NOMO-1 (cell line): ENCODE results near the gene PHLDB1.
"Not testable (repeated sequence)": the region's sequence is repeated elsewhere in the genome, so short reads cannot be mapped to it uniquely, and the experiment has no call there.

Experiments used
- DNase-seq, 2 experiments: peaks; one replicate each; lab custom pipeline; 2025; ENCODE audit not compliant: unreplicated experiment in 2 of 2; lab: John Stamatoyannopoulos, UW

Gene PHLDB1

GRCh38 chr11:118607401-118608359 is at the start of gene PHLDB1:
TSS of gene PHLDB1 (plus strand) at chr11:118607615. CDS start at chr11:118613837, 6,222 bp downstream.
- DNase-seq = no peak

- no peak for DNase-seq
Observed at GRCh38 chr11:118560806-118561205, 46.6 kb upstream of the PHLDB1 start.

GRCh38 chr11:118565051-118565450 is 42.4 kb upstream of the PHLDB1 start:
- no peak for DNase-seq

GRCh38 chr11:118569670-118570069 is 37.7 kb upstream of the PHLDB1 start:
- DNase-seq = no peak

GRCh38 chr11:118570787-118571186 is 36.6 kb upstream of the PHLDB1 start:
- DNase-seq = no peak

GRCh38 chr11:118571701-118572060 is 35.7 kb upstream of the PHLDB1 start:
- DNase-seq = not testable (repeated sequence)

GRCh38 chr11:118572061-118572980 is 35.1 kb upstream of the PHLDB1 start, which contains the start of gene ARCN1:
TSS of gene ARCN1 (plus strand) at chr11:118572409. CDS start at chr11:118572548, 139 bp downstream.
- DNase-seq = peak; percentile 67 to 72

- DNase-seq = peak in 1 of 2 experiments; percentile 40
Observed at GRCh38 chr11:118572981-118573550, 34.3 kb upstream of the PHLDB1 start.

- DNase-seq = no peak
Observed at GRCh38 chr11:118574636-118575035, 32.8 kb upstream of the PHLDB1 start.

- not testable (repeated sequence) for DNase-seq
Observed at GRCh38 chr11:118577995-118578394, 29.4 kb upstream of the PHLDB1 start.

GRCh38 chr11:118581057-118581456 is 26.4 kb upstream of the PHLDB1 start:
- DNase-seq = no peak

GRCh38 chr11:118587952-118588351 is 19.5 kb upstream of the PHLDB1 start:
- no peak for DNase-seq

- DNase-seq = no peak
Observed at GRCh38 chr11:118592616-118593367, 14.6 kb upstream of the PHLDB1 start.

- peak in 1 of 2 experiments; percentile 22 for DNase-seq
Observed at GRCh38 chr11:118594984-118595383, 12.4 kb upstream of the PHLDB1 start.

- DNase-seq = peak; percentile 55 to 73
Observed at GRCh38 chr11:118596224-118597146, 10.9 kb upstream of the PHLDB1 start.

- DNase-seq = no peak
Observed at GRCh38 chr11:118597556-118597955, 9.9 kb upstream of the PHLDB1 start.

GRCh38 chr11:118602331-118602730 is 5.1 kb upstream of the PHLDB1 start:
- no peak for DNase-seq

GRCh38 chr11:118603709-118604108 is 3.7 kb upstream of the PHLDB1 start:
- not testable (repeated sequence) for DNase-seq

- no peak for DNase-seq
Observed at GRCh38 chr11:118604566-118604965, 2.8 kb upstream of the PHLDB1 start.
